GM21786 (cell line): ENCODE measurements around the gene APBB1.
"Not testable (repeated sequence)": the region's sequence is repeated elsewhere in the genome, so short reads cannot be mapped to it uniquely, and the experiment has no call there.

ENCODE experiments used
- ATAC-seq: cut with Tn5 transposase; IDR thresholded peaks from one replicate; pipeline ENCODE4 v1.9.1; 2021; ENCODE audit not compliant: unreplicated experiment

Gene APBB1

DNA sequence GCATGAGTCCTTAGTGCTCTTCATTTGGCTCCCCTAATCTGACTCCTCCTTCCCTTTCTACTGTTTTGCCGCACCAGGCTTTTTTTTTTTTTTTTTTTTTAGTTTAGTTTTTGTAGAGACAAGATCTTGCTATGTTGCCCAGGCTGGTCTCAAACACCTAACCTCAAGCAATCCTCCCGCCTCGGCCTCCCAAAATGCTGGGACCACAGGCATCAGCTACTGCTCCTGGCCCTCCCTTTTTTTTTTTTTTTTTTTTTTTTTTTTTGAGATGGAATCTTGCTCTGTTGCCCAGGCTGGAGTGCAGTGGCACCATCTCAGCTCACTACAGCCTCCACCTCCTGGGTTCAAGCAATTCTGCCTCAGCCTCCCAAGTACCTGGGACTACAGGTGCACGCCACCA lies 26.6 kb downstream of the APBB1 start:
- ATAC-seq, result not testable (repeated sequence)

DNA sequence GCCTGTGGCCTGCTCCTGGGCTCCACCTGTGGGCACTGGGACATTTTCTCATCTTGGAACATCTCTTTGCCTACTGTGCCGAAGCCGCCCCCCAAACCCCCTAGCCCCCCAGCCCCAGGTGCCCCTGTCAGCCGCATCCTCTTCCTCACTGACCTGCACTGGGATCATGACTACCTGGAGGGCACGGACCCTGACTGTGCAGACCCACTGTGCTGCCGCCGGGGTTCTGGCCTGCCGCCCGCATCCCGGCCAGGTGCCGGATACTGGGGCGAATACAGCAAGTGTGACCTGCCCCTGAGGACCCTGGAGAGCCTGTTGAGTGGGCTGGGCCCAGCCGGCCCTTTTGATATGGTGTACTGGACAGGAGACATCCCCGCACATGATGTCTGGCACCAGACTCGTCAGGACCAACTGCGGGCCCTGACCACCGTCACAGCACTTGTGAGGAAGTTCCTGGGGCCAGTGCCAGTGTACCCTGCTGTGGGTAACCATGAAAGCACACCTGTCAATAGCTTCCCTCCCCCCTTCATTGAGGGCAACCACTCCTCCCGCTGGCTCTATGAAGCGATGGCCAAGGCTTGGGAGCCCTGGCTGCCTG lies 27.3 kb downstream of the APBB1 start:
- ATAC-seq, result no peak

GRCh38 chr11:6390718-6391469 lies 28.0 kb downstream of the APBB1 start:
- no peak for ATAC-seq

DNA sequence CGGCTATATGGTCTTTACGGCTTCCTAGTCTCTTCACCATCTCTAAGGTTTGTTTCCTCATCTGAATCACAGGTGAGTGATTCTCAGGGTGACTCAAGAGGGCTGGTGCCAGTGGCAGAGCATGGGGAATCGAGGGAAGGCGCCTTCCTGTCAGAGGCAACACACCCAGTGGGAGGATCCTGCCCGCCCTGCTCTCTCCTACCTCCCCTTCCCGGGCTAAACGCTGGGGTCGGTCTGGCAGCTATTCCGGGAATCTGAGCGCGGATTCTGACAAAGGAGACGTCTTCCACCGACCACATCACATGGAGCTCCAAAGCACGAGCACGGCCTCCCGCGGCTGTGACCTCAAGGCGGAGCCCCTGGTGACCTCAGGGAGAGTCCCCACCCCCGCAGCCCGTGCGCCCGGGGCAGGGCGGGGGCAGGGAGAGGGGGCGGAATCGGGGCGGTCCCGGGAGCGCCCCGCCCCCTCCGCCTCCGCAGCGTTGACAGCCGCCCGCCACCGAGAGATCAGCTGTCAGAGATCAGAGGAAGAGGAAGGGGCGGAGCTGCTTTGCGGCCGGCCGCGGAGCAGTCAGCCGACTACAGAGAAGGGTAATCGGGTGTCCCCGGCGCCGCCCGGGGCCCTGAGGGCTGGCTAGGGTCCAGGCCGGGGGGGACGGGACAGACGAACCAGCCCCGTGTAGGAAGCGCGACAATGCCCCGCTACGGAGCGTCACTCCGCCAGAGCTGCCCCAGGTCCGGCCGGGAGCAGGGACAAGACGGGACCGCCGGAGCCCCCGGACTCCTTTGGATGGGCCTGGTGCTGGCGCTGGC lies 28.8 kb downstream of the APBB1 start, which contains the start of gene SMPD1:
TSS of gene SMPD1 (plus strand) at position 570 of the 813 bp plus-strand sequence. CDS start at position 695, 125 bp downstream.
- peak; percentile 95 for ATAC-seq

DNA sequence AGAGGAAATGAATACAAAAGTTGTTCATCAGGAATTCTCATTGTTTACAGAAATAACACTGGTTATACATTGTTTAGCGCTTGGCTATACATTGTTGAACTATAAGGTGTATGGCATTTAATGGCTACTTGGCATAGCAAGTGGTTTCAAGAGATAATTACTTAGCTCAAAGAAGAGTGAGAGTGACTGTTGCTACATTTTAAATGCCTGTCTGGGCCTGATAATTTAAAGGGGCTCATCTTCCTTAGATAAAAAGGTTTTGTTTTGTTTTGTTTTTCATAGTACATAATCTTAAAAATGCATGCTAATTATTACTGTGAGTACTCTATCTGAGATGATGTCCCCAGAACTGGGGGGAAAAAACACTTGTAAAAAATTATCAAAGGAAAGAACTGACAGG lies 30.1 kb downstream of the APBB1 start:
- no peak for ATAC-seq

DNA sequence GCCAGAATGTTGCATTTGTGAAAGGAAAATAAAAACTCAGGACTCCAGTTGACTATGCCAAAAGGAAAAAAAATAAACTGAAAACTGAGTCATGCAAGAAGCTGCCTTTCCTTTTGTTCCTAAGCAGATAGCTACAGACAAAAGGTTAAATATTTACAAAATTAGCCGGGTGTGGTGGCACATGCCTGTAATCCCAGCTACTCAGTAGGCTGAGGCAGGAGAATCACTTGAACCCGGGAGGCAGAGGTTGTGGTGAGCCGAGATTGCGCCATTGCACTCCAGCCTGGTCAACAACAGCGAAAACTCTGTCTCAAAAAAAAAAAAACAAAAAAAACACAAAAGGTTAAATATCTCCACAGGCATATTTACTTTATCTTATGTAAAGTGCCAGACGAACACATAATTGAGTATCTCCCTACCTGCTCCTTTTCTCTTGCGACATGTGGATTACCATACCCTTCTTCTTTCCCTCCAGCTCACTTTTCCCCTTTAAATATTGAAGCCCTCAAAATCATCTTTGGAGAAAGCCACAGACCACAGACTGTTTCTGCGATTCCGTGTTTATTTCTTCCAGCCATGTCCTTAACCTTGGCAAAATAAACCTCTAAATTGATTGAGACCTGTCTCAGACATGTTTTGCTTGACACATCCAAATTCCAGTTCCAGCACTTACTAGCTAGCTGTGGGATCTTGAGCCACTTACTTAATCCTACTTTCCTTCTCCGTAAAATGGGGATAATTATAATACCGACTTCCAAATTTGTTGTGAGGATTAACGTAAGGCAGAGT lies 30.9 kb downstream of the APBB1 start:
- ATAC-seq, result no peak

DNA sequence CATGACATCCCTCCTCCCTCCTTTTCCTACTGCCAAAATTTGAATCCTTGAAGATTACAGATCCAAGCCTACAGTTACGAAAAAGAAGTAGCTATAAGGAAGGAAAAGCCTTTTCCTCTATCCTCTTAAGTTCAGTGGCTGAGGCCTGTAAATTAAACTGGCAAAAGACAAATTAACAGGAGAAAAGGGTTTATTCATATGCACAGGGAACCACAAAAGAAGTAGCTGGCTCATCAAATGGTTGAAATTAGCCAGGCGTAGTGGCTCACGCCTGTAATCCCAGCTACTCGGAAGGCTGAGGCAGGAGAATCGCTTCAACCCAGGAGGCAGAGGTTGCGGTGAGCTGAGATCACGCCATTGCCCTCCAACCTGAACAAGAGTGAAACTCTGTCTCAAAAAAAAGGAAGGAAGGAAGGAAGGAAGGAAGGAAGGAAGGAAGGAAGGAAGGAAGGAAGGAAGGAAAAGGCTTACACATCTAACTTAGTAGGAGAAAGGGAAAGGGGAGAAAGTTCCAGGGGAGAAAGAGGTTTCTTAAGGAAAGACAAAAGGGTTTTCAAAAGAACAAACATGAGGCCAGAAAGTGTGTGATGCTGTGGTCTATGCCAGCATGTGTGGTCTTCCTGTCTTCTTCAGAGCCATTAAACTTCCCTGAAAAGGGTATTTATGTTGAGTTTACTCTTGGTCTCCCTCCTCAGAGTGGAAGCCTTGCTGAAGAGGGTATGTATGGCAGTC lies 33.7 kb downstream of the APBB1 start:
- no peak for ATAC-seq

DNA sequence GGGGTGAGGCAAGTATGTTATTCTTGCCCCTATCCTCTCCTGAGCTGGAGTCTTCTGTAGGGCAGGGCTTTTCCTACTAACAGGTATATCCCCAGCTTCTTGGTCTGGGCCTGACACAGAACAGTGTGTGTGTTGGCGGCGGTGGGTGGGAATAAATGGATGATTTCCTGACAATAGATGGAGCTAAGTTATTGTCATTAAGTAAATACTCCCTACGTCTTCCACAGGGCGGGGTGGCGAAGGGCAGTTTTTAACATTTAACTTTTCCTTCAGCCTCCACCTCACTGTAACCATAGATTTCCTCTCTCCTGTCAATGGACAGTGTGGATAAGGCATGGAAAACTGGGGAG lies 40.3 kb downstream of the APBB1 start:
- ATAC-seq, result no peak

GRCh38 chr11:6377902-6378639 lies 40.8 kb downstream of the APBB1 start:
- ATAC-seq, result peak; percentile 52

DNA sequence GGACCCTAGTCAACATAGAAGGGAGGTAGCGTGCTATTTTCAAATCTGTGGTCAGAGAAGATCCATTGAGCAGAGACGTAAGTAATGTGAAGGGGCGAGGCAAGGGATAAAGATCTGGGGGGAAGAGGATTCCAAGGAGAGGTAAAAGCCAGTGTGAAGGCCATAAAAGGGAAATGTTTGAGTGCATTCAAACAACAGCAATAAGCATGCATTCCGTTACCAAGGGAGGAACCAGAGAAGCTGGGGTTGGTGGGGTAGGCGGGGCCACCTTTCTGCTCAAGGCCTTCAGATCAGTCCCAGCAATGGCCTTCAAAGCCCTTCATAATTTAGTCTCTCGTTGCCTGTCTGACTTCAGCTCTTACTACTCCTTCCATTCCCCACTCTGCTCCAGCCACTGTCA lies 47.1 kb downstream of the APBB1 start:
- ATAC-seq, result no peak

GRCh38 chr11:6365659-6366058 lies 53.2 kb downstream of the APBB1 start:
- no peak for ATAC-seq

GRCh38 chr11:6362873-6363678 lies 55.8 kb downstream of the APBB1 start:
- peak; percentile 96 for ATAC-seq

GRCh38 chr11:6362185-6362872 lies 56.6 kb downstream of the APBB1 start:
- ATAC-seq, result no peak

DNA sequence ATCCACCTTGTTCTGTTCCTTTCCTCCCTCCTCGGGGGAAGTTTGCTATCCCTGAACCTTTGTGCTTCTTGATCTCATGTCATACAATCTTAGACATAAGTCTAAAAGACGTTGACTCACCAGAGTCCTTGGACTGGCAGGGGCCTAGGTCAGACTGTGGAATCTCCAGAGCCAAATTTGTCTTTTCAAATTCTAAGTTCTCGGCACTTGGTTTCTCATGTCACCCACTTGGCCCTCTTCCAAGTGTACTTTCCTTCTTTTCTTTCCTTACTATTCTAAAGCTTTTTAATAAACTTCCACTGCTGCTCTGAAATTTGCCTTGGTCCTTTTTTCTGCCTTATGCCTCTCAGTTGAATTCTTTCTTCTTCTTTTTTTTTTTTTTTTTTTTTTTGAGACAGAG lies 58.7 kb downstream of the APBB1 start:
- ATAC-seq, result no peak

DNA sequence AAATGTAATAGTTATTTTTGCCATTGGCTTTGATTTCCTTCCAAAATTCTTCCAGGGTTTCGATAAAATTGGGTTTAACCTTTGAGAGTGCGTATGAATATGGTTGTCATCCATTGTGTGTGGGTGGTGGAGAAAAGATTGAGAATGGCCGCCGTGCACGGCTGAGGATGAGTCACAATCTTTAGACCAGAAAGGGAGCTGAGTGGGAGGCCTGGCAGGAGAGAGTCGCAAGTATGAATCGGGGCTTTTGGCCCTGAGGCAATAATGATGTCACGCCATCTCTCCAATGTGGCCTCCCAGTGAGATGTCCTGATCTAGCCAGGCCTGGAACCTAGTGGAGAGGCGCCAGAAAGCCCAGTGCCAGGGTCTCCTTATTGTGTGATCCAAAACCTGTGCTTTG lies 61.7 kb downstream of the APBB1 start:
- ATAC-seq, result no peak

GRCh38 chr11:6356503-6357055 lies 62.3 kb downstream of the APBB1 start:
- no peak for ATAC-seq

DNA sequence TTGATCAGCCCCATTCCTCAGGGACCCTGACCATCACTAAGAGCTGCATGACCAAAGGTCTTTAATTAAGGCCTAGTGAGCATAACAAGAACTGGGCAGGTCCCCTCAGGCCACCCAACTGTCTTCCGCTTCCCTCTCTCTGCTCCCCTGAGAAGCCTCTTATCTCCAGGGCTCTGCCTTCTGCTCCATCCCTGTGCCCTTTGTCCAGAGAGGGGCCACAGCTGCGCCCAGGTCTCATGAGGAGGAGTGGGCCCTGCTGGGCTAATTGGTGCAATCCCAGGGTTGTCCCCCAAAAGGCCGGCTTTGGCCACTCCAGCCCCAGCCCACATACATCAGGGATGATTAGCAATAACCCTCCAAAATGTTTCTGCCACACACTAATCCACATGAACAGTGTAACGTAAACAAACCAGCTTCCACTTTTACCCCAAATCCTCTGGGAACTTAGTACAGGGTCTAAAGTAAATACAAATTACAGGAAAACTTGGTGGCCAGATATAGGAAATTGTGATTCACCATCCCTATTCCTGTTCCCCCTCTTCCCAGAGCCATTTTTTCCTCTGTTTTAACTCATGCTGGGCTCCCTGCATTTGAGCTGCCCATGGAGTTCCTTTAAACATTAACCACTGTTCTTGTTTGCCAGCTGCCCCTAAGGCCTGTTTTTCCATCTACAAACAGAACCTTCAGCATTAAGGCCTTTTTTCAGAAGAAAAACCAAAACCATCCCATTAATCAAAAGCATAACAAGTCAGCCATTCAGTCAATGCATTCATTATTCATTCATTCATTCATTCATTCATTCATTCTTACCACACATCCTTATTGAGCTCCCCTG lies 64.0 kb downstream of the APBB1 start:
- ATAC-seq, result no peak
